K562 (cell line): Measurements from ENCODE around the gene POLR2L. TPM values are rescaled to one million over a fixed set of nuclear protein-coding genes. Genes with fewer than 3 reads are reported as not detected.
A peak's percentile ranks its signal among the peaks of the same experiment; 100 is the strongest.

Experiments
- ATAC-seq: fragments of 200-7000 bp; cut with Tn5 transposase; 3 replicates; pipeline ENCODE4 v1.9.1; 2020; ENCODE audit warnings: moderate library complexity
- BruUV-seq: library from RNA; stranded (reverse); fragments of 400-500 nt; replicated peaks from 2 replicates; lab custom pipeline; 2021; lab: Mats Ljungman, UMichigan
- CTCF ChIA-PET: fragments of 300-600 bp; formaldehyde crosslinking; extraction: SDS; loops from one replicate; lab custom pipeline; 2021; ENCODE audit warnings: low intra/inter-chr PET ratio; lab: Yijun Ruan, JAX
- POLR2A ChIA-PET: fragments of 300-600, 350-650 bp; sonication (Branson Sonifier 250); formaldehyde crosslinking; extraction: SDS; loops from one replicate; lab custom pipeline; 2021; ENCODE audit warnings: antibody characterized with exemption, inconsistent platforms; lab: Yijun Ruan, JAX
- DNase-seq, 4 experiments: peaks; one replicate each; pipeline versions ENCODE4 v3.0.0 to v3.0.0-alpha.2; 2011 to 2018; ENCODE audit warnings: low spot score in 3 of 4, mixed read lengths in 3 of 4; ENCODE audit errors: extremely low read depth in 1 of 4
- FAIRE-seq: peaks from 2 replicates; lab custom pipeline; 2011; peaks lifted over from hg19 to GRCh38; lab: Jason Lieb, UNC
- H2AFZ ChIP-seq: 2 replicates; pipeline ENCODE4 v1.6.0; 2011; ENCODE audit warnings: low read depth, low read length, control low read depth, inconsistent platforms
- H3K27ac ChIP-seq: fragments of 200-600 bp; 3 replicates; pipeline ENCODE4 v1.8.0; 2011; ENCODE audit warnings: low read depth, mild to moderate bottlenecking, control low read depth, inconsistent platforms, low read length, moderate library complexity, mixed read lengths; ENCODE audit errors: extremely low read depth
- H3K27me3 ChIP-seq, 2 experiments: fragments of 300-600 bp in 1 of 2; 2 replicates in 1 of 2; 3 replicates in 1 of 2; pipeline versions ENCODE4 v1.6.0 to v1.8.0; 2011; ENCODE audit warnings: inconsistent platforms in 2 of 2, low read length in 2 of 2, mild to moderate bottlenecking in 1 of 2, mixed read lengths in 1 of 2, moderate library complexity in 1 of 2; ENCODE audit not compliant: control insufficient read depth in 2 of 2, insufficient read depth in 2 of 2
- H3K36me3 ChIP-seq: fragments of 300-600 bp; 3 replicates; pipeline ENCODE4 v1.8.0; 2011; ENCODE audit warnings: mild to moderate bottlenecking, low read length, inconsistent platforms; ENCODE audit not compliant: control insufficient read depth, insufficient read depth
- H3K4me1 ChIP-seq, 2 experiments: fragments of 200-600 bp in 1 of 2; replicated peaks in 1 of 2; 2 replicates in 1 of 2; 3 replicates in 1 of 2; pipeline versions ENCODE4 v1.5.1 to v1.8.0; 2011; ENCODE audit warnings: inconsistent platforms in 2 of 2, low read length in 2 of 2, mild to moderate bottlenecking in 1 of 2, mixed read lengths in 1 of 2, moderate library complexity in 1 of 2; ENCODE audit not compliant: control insufficient read depth in 2 of 2, insufficient read depth in 2 of 2
- H3K4me2 ChIP-seq: 2 replicates; pipeline ENCODE4 v1.6.1; 2011; ENCODE audit warnings: low read length, control low read depth, inconsistent platforms, mixed read lengths; ENCODE audit not compliant: insufficient read depth
- H3K4me3 ChIP-seq: fragments of 200-600 bp; sonication (generic), shearing (Covaris generic); 2 replicates; pipeline ENCODE4 v1.5.1; 2016; ENCODE audit warnings: control low read depth, inconsistent platforms
- H3K79me2 ChIP-seq: fragments of 200-600 bp; 3 replicates; pipeline ENCODE4 v1.8.0; 2011; ENCODE audit warnings: low read length, inconsistent platforms; ENCODE audit not compliant: control insufficient read depth, insufficient read depth
- H3K9ac ChIP-seq, 2 experiments: 2 replicates each; pipeline versions ENCODE4 v1.6.0 to v1.6.1; 2011; ENCODE audit warnings: low read depth in 2 of 2, low read length in 2 of 2, control low read depth in 1 of 2, inconsistent platforms in 1 of 2, mild to moderate bottlenecking in 1 of 2, mixed read lengths in 1 of 2; ENCODE audit not compliant: insufficient read depth in 1 of 2
- H3K9me1 ChIP-seq: one replicate; pipeline ENCODE4 v1.6.0; 2011; ENCODE audit warnings: inconsistent platforms, mild to moderate bottlenecking, low read length, moderate library complexity; ENCODE audit not compliant: control insufficient read depth, insufficient read depth
- H3K9me3 ChIP-seq: replicated peaks from 2 replicates; pipeline ENCODE4 v1.5.1; 2011; ENCODE audit warnings: low read depth, low read length, inconsistent platforms; ENCODE audit not compliant: control insufficient read depth, insufficient read depth
- H4K20me1 ChIP-seq: replicated peaks from 2 replicates; pipeline ENCODE4 v1.6.1; 2011; ENCODE audit warnings: low read length, inconsistent platforms, mixed read lengths; ENCODE audit not compliant: control insufficient read depth, insufficient read depth
- MAFF ChIP-seq: IDR thresholded peaks from 2 replicates; pipeline ENCODE4 v1.6.1; 2012; ENCODE audit warnings: low read length, improper control_type of control experiment
- POLR2G ChIP-seq: fragments of 200-400 bp; formaldehyde crosslinking; IDR thresholded peaks from 2 replicates; pipeline ENCODE4 v1.6.1; 2017; ENCODE audit warnings: low read depth, mild to moderate bottlenecking, antibody characterized with exemption, low read length, moderate library complexity
- ZNF740 ChIP-seq, 3 experiments: fragments of 200-800 bp in 1 of 3; sonication (Bioruptor generic) in 1 of 3; sonication (generic) in 1 of 3; formaldehyde crosslinking in 1 of 3; IDR thresholded peaks; 2 replicates each; pipeline versions ENCODE4 v1.6.1 to v1.8.0; 2016 to 2022; ENCODE audit warnings: mild to moderate bottlenecking in 2 of 3, missing compliant biosample characterization in 2 of 3, missing genetic modification characterization in 2 of 3, missing genetic modification reagents in 1 of 3
- WGBS: fragments of 100-300 bp; shearing (Covaris generic); methylation state at CpG from one replicate; pipeline ENCODE4 v1.1.6; 2016; ENCODE audit warnings: low coverage, mixed read lengths; ENCODE audit not compliant: insufficient coverage; ENCODE audit errors: missing lambda C conversion rate; 5-methylcytosine and 5-hydroxymethylcytosine counted together
- in situ Hi-C: fragments of 300-500 bp; cut with MboI; formaldehyde crosslinking; loops from 4 replicates; pipeline ENCODE4 v1.15.0; 2018; ENCODE audit warnings: inconsistent platforms, mixed read lengths
- intact Hi-C: fragments of 100-400 bp; cut with micrococcal nuclease; formaldehyde crosslinking; loops from 2 replicates; pipeline ENCODE4 v1.14.2; 2022
- polyA plus RNA-seq, 8 experiments: library from polyadenylated mRNA; depleted of rRNA in 4 of 8; stranded (reverse) in 5 of 8; unstranded in 3 of 8; fragments of >200 nt; fragmentation: Nextera tagmentation in 2 of 8; fragmentation: Illumina TruSeq in 1 of 8; extraction: Ambion mirVana in 2 of 8; extraction: Trizol in 1 of 8; gene quantifications; 2 replicates each; pipeline versions ENCODE4 v1.2.1 to v1.2.3, GENCODE V29; 2011 to 2014; ENCODE audit warnings: inconsistent platforms in 1 of 8, missing spikeins in 1 of 8
- total RNA-seq, 7 experiments: library from RNA; depleted of rRNA in 6 of 7; stranded (reverse); fragments of >200 nt in 6 of 7; fragmentation: Illumina TruSeq in 2 of 7; extraction: Trizol in 2 of 7; gene quantifications; 2 replicates each; pipeline versions ENCODE4 v1.2.1 to v1.2.3, GENCODE V29; 2011 to 2021; ENCODE audit warnings: low replicate concordance in 1 of 7

POLR2L gene
- total and polyA plus RNA-seq, 9 of the 15 experiments (the other 6 are each of a cell fraction or from before 2014, with no cell fraction given), result 38.3 to 688 (median 108) TPM

- intact Hi-C loops, result no loop called here
- in situ Hi-C loops, result no loop called here
- peaks cover 25% of the 10 kb centered on the region for H3K79me2 ChIP-seq
- POLR2A ChIA-PET, result interaction anchor here (0.6 to 5.2 kb wide), 6 partner anchors 9 to 19 kb away, joined by 4 to 36 read pairs (median 8); partner anchors contain the start of genes POLR2L and TSPAN4
- no TSS peak for BruUV-seq
- TF ChIP-seq MAFF, result no peak
- TF ChIP-seq ZNF740 (CRISPR knock-in tag; IDR thresholded peaks at IDR 0.05), result peak; percentile 51; the same call in 1 of the 2 replicates
- TF ChIP-seq ZNF740 (tag; IDR thresholded peaks at IDR 0.05), result no peak
- peak; percentile 51 for TF ChIP-seq POLR2G
- FAIRE-seq, result no peak
- no peak overlapping the region for H2AFZ ChIP-seq
- no peak for DNase-seq
- peaks cover 37% of the 10 kb centered on the region; the same call in 1 of the 3 replicates for H3K36me3 ChIP-seq
- peaks cover 3% of the 10 kb centered on the region for H3K9me1 ChIP-seq
- H3K9ac ChIP-seq, result peak overlapping the region in 1 of 2 experiments; percentile 100; a peak in 2 of 4 replicates
- H3K4me3 ChIP-seq, result no peak overlapping the region
- H3K9me3 ChIP-seq, result no peaks in the 10 kb centered on the region
- peaks cover 24 to 80% of the 10 kb centered on the region in 2 experiments; a peak in 4 of 5 replicates for H3K4me1 ChIP-seq
- no peak overlapping the region for H3K27ac ChIP-seq
- no peak overlapping the region for H3K4me2 ChIP-seq
- CTCF ChIA-PET, result no interaction called here
- ATAC-seq, result no peak
- H4K20me1 ChIP-seq, result peaks cover 13% of the 10 kb centered on the region
- no peaks in the 10 kb centered on the region for H3K27me3 ChIP-seq
- 84% methylated on average over 17 of the region's 22 CpGs for WGBS
Observed at GRCh38 chr11:821512-822371, 20.6 kb downstream of the POLR2L start.
